Stromal cell of bone marrow (primary cell): ENCODE results near the gene AK9.
A peak's percentile ranks its signal among the peaks of the same experiment; 100 is the strongest.

Experiments used
- DNase-seq: peaks from one replicate; pipeline ENCODE4 v3.0.0-alpha.2; 2012; ENCODE audit warnings: low read depth

AK9 gene

GRCh38 chr6:109511832-109512231 is 179.2 kb downstream of the AK9 start:
- no peak for DNase-seq

- DNase-seq, result no peak
Observed at GRCh38 chr6:109510358-109510757, 180.6 kb downstream of the AK9 start.

GRCh38 chr6:109508166-109508860 is 182.7 kb downstream of the AK9 start:
- DNase-seq, result no peak

GRCh38 chr6:109507490-109508072 is 183.4 kb downstream of the AK9 start:
- DNase-seq, result no peak

GRCh38 chr6:109506841-109507240 is 184.2 kb downstream of the AK9 start:
- DNase-seq, result no peak

GRCh38 chr6:109506314-109506713 is 184.7 kb downstream of the AK9 start:
- no peak for DNase-seq

- DNase-seq, result no peak
Observed at GRCh38 chr6:109503327-109504224, 187.4 kb downstream of the AK9 start.

GRCh38 chr6:109498936-109499335 is 192.1 kb downstream of the AK9 start:
- no peak for DNase-seq

- no peak for DNase-seq
Observed at GRCh38 chr6:109498052-109498451, 192.9 kb downstream of the AK9 start.

- no peak for DNase-seq
Observed at GRCh38 chr6:109496036-109496772, 194.8 kb downstream of the AK9 start.

GRCh38 chr6:109493865-109494264 is 197.1 kb downstream of the AK9 start:
- no peak for DNase-seq

- DNase-seq, result no peak
Observed at GRCh38 chr6:109491207-109491938, 199.6 kb downstream of the AK9 start.

GRCh38 chr6:109490713-109491112 is 200.3 kb downstream of the AK9 start:
- DNase-seq, result no peak

- no peak for DNase-seq
Observed at GRCh38 chr6:109488001-109488400, 203.0 kb downstream of the AK9 start.

GRCh38 chr6:109486068-109486467 is 204.9 kb downstream of the AK9 start:
- DNase-seq, result no peak

GRCh38 chr6:109485266-109485935 is 205.6 kb downstream of the AK9 start:
- no peak for DNase-seq

- DNase-seq, result no peak
Observed at GRCh38 chr6:109484122-109484521, 206.9 kb downstream of the AK9 start.

GRCh38 chr6:109483735-109484057 is 207.3 kb downstream of the AK9 start:
- DNase-seq, result no peak

- peak; percentile 73 for DNase-seq
Observed at GRCh38 chr6:109482905-109483734, 207.9 kb downstream of the AK9 start, which contains the start of gene ZBTB24. TSS of gene ZBTB24 (minus strand) at chr6:109483219. CDS start at chr6:109482026, 1,193 bp downstream.

- DNase-seq, result no peak
Observed at GRCh38 chr6:109480993-109481480, 210.0 kb downstream of the AK9 start.
